Activated naive CD4-positive, alpha-beta T cell treated with anti-CD3 and anti-CD28 coated beads, Interleukin-2, amount 50 U/mL, for 72 hours (primary cell): ENCODE data around the gene PDGFB. TPM values are rescaled to one million over a fixed set of nuclear protein-coding genes. Genes with fewer than 3 reads are reported as not detected.

Experiments
- total RNA-seq, 2 donors: library from RNA; stranded (reverse); gene quantifications; one replicate each; pipeline ENCODE4 v1.2.3, GENCODE V29; 2022

Gene PDGFB
- total RNA-seq, 2 donors from 2014 or later, result 0.46 to 2.9 TPM

Other genes with a start within 250 kb of the PDGFB start
- gene APOBEC3C, start 230.7 kb downstream of the PDGFB start, total RNA-seq, result 100 to 1,000 TPM in 1 of 2 donors, 10 to 100 TPM in 1; 71.0 to 114 TPM
- gene APOBEC3D, start 223.9 kb downstream of the PDGFB start, total RNA-seq, result 10 to 100 TPM; 16.0 to 27.2 TPM
- 10 to 100 TPM; 15.8 to 25.8 TPM for gene APOBEC3F, start 204.1 kb downstream of the PDGFB start, total RNA-seq
- 10 to 100 TPM; 29.1 to 48.3 TPM for gene APOBEC3G, start 167.7 kb downstream of the PDGFB start, total RNA-seq
- gene APOBEC3H, start 147.7 kb downstream of the PDGFB start, total RNA-seq, result 10 to 100 TPM; 10.5 to 34.3 TPM
- 10 to 100 TPM; 25.0 to 43.8 TPM for gene CBX7, start 92.3 kb downstream of the PDGFB start, total RNA-seq
- 1,000 to 10,000 TPM; 2,348 to 3,152 TPM for gene RPL3, start 74.6 kb upstream of the PDGFB start, total RNA-seq
- 1 to 10 TPM in 1 of 2 donors, under 1 TPM in 1; 0.46 to 1.2 TPM for gene SYNGR1, start 105.0 kb upstream of the PDGFB start, total RNA-seq
- gene TAB1, start 154.8 kb upstream of the PDGFB start, total RNA-seq, result 10 to 100 TPM; 14.0 to 22.0 TPM
- 1 to 10 TPM; 1.9 to 2.8 TPM for gene MGAT3, start 212.0 kb upstream of the PDGFB start, total RNA-seq